Type B pancreatic cell (in vitro differentiated cells): ENCODE data around the gene PGF. TPM values are rescaled to one million over a fixed set of nuclear protein-coding genes. Genes with fewer than 3 reads are reported as not detected.
"Not testable (repeated sequence)": the region's sequence is repeated elsewhere in the genome, so short reads cannot be mapped to it uniquely, and the experiment has no call there.

Experiments
- DNase-seq: peaks from one replicate; pipeline ENCODE4 v3.0.0; 2021; ENCODE audit warnings: mixed read lengths; ENCODE audit not compliant: unreplicated experiment; ENCODE audit errors: extremely low spot score
- H3K27ac Mint-ChIP-seq: 2 replicates; pipeline ENCODE4 v1.8.0; 2021; ENCODE audit warnings: mild to moderate bottlenecking, mixed read lengths
- H3K27me3 Mint-ChIP-seq: 2 replicates; pipeline ENCODE4 v1.8.0; 2021; ENCODE audit warnings: mixed read lengths
- H3K36me3 Mint-ChIP-seq: 2 replicates; pipeline ENCODE4 v1.8.0; 2021; ENCODE audit warnings: mixed read lengths
- H3K4me1 Mint-ChIP-seq: one replicate; pipeline ENCODE4 v1.8.0; 2021; ENCODE audit warnings: mixed read lengths; ENCODE audit not compliant: unreplicated experiment
- H3K4me3 Mint-ChIP-seq: 2 replicates; pipeline ENCODE4 v1.8.0; 2021; ENCODE audit warnings: mild to moderate bottlenecking, mixed read lengths
- H3K9me3 Mint-ChIP-seq: 2 replicates; pipeline ENCODE4 v1.8.0; 2021; ENCODE audit warnings: mixed read lengths
- total RNA-seq: library from RNA; stranded (reverse); gene quantifications from 2 replicates; pipeline ENCODE4 v1.2.1, GENCODE V29; 2021; ENCODE audit warnings: low replicate concordance
- TF ChIP-seq, protein P1 (sequence below): fragments of 200-600 bp; sonication (generic); conservative IDR thresholded peaks from 2 replicates; pipeline ENCODE4 v1.5.0; 2021; ENCODE audit warnings: antibody characterized with exemption, mild to moderate bottlenecking

PGF gene
- total RNA-seq, 1 donor from 2014 or later: 16.8 TPM

DNA sequence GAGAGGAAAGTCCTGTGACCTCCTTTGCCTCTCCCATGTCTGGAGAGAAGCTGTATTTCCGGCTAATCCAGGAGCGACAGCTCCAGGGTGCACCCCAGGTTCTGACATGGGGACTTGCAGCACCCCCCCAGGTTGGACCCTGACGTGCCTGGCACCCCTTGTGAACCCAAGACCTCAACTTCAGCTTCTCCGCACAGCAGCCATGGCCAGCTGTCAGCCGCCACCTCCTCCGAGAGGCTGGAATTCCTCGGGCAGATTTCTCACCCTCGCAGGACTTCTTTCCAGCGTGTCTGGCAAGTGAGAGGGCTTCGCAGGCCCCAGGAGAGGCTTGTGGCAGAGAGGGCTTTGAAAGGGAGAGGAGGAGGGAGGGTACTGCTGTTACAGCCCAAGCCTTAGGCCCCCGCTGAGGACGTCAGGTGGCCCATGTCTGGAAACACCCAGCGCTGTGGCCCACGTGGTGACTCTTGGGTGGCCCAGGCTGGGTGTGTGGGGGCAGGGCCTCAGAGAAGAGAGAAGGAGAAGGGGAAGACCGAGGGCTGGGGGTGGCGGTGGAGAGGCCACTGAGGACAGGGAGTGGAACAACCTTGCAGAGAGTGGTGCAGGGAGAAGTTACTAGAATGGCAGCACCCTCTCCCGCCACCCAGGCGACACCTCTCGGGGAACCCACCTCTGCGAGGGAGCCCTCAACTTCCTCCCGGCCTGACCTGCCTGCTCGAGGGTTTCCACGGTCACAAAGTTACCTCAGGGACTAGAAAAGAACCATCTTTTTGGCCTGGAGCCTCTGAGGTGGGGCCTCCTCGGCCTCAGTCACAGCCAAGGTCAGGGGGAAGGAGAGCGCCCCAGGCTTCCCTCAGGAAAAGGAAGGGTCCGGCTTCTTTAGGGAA, 20.7 kb downstream of the PGF start:
- Mint-ChIP-seq H3K9me3 (no peaks in the 10 kb centered on the region), H3K4me1 (peaks cover 14% of the 10 kb centered on the region), H3K27me3 (peaks cover 29% of the 10 kb centered on the region), H3K36me3 (no peaks in the 10 kb centered on the region), H3K4me3 (no peak overlapping the region), H3K27ac (no peak overlapping the region)
- no peak for DNase-seq
- TF ChIP-seq, protein P1, sequence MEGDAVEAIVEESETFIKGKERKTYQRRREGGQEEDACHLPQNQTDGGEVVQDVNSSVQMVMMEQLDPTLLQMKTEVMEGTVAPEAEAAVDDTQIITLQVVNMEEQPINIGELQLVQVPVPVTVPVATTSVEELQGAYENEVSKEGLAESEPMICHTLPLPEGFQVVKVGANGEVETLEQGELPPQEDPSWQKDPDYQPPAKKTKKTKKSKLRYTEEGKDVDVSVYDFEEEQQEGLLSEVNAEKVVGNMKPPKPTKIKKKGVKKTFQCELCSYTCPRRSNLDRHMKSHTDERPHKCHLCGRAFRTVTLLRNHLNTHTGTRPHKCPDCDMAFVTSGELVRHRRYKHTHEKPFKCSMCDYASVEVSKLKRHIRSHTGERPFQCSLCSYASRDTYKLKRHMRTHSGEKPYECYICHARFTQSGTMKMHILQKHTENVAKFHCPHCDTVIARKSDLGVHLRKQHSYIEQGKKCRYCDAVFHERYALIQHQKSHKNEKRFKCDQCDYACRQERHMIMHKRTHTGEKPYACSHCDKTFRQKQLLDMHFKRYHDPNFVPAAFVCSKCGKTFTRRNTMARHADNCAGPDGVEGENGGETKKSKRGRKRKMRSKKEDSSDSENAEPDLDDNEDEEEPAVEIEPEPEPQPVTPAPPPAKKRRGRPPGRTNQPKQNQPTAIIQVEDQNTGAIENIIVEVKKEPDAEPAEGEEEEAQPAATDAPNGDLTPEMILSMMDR: no peak

DNA sequence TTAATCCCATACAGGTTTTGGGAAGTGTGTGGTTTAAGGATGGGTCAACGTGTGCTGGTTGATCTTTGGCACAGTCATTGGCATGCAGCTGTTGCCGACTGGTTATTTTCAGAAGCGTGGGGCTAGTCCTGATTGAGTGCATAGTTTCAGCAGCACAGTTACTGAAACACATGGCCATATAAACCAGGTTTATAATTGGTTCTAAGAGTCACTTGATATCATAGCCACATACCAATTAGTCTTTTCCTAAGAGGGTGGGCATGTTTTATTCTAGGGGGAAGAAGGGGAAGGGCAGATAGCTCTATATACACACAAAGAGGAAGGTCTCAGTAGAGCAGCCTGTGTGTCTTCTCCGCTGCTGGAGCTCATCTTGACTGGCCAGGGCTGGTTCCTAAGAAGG, 21.4 kb downstream of the PGF start:
- TF ChIP-seq, protein P1: no peak
- no peak for DNase-seq

DNA sequence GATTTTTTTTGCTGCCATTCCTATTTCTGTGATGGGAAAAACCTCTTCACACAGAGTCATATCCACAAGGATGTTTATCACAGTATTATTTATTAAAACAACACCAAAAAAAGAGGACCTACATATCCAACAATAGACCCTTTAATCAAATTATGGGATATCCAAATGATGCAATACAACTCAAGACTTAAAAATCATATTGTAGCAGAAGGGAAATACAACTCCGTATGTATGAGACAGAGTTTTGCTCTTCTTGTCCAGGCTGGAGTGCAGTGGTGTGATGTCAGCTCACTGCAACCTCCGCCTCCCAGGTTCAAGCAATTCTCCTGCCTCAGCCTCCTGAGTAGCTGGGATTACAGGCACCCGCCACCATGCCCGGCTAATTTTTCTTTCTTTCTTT, 22.5 kb downstream of the PGF start:
- H3K27ac Mint-ChIP-seq, DNase-seq, H3K4me3 Mint-ChIP-seq, H3K9me3 Mint-ChIP-seq, H3K36me3 Mint-ChIP-seq: not testable (repeated sequence)
- H3K27me3 Mint-ChIP-seq: peaks cover 30% of the 10 kb centered on the region
- H3K4me1 Mint-ChIP-seq: peaks cover 14% of the 10 kb centered on the region

More for the DNA sequence above, 21.4 kb downstream of the PGF start:
- no peak overlapping the region for H3K27ac Mint-ChIP-seq
- peaks cover 14% of the 10 kb centered on the region for H3K4me1 Mint-ChIP-seq
- H3K4me3 Mint-ChIP-seq: no peak overlapping the region
- no peaks in the 10 kb centered on the region for H3K9me3 Mint-ChIP-seq
- peaks cover 31% of the 10 kb centered on the region for H3K27me3 Mint-ChIP-seq
- H3K36me3 Mint-ChIP-seq: no peaks in the 10 kb centered on the region

DNA sequence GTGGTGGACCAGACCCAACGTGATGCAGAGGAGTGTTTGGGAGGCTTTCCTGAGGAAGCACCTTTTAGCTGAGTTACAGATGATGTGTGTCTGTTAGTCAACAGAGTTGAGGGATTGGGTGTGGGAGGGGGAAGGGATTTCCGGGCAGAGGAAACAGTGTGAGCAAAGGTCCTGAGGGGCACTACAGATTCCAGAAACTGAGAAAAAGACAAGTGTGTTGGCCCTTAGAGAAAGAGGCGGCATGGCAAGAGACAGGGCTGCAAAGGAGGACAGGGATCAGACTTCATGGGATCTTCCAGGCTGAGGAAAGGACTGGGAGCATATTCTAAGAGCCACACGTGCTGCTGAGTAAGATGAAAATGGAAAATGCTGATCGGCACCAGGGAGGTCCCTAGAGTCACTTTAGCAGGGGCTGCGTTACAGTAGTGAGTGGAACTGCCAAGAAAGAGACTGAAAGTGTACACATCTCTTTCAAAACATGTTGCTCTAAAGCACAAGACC, 22.9 kb downstream of the PGF start:
- peaks cover 35% of the 10 kb centered on the region for H3K27me3 Mint-ChIP-seq
- H3K4me3 Mint-ChIP-seq: no peak overlapping the region
- TF ChIP-seq, protein P1: no peak
- H3K9me3 Mint-ChIP-seq: no peaks in the 10 kb centered on the region
- H3K36me3 Mint-ChIP-seq: no peaks in the 10 kb centered on the region
- DNase-seq: no peak
- peaks cover 14% of the 10 kb centered on the region for H3K4me1 Mint-ChIP-seq
- H3K27ac Mint-ChIP-seq: no peak overlapping the region

DNA sequence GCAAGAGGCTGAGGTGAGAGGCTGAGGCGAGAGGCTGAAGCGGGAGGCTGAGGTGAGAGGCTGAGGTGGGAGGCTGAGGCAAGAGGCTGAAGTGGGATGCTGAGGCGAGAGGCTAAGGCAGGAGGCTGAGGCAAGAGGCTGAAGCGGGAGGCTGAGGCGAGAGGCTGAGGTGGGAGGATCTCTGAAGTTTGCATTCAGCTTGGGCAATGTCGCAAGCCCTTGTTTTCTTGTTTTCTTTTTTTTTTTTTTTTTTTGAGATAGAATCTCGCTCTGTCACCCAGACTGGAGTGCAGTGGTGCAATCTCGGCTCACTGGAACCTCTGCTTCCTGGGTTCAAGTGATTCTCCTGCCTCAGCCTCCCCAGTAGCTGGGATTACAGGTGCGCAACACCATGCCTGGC, 23.7 kb downstream of the PGF start:
- not testable (repeated sequence) for H3K36me3 Mint-ChIP-seq, DNase-seq, H3K4me3 Mint-ChIP-seq, H3K27ac Mint-ChIP-seq, H3K9me3 Mint-ChIP-seq
- Mint-ChIP-seq H3K4me1 (peaks cover 14% of the 10 kb centered on the region), H3K27me3 (peaks cover 38% of the 10 kb centered on the region)

DNA sequence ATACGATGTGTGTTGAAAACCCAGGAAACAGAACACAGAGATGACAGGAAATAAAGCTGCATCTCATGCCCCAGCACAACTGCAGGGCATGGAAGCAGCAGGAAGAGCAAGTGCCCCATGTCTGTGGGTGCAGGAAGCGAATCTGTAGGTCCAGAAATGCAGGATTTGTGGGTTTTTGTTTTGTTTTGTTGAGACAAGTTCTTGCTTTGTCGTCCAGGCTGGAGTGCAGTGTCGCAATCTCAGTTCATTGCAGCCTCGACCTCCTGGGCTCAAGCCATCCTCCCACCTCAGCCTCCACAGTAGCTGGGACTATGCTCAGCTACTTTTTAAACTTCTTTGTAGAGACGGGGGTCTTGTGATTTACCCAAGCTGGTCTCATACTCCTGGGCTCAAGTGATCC, 26.2 kb downstream of the PGF start:
- TF ChIP-seq, protein P1: no peak
- H3K27me3 Mint-ChIP-seq: peaks cover 51% of the 10 kb centered on the region
- H3K4me1 Mint-ChIP-seq: peaks cover 10% of the 10 kb centered on the region
- no peaks in the 10 kb centered on the region for H3K9me3 Mint-ChIP-seq
- no peaks in the 10 kb centered on the region for H3K36me3 Mint-ChIP-seq
- DNase-seq: no peak
- no peak overlapping the region for H3K27ac Mint-ChIP-seq
- no peak overlapping the region for H3K4me3 Mint-ChIP-seq
